K562 (cell line): Measurements from ENCODE around the gene CLDN1. TPM values are rescaled to one million over a fixed set of nuclear protein-coding genes. Genes with fewer than 3 reads are reported as not detected.

Source experiments
- ATAC-seq: fragments of 200-7000 bp; cut with Tn5 transposase; 3 replicates; pipeline ENCODE4 v1.9.1; 2020; ENCODE audit warnings: moderate library complexity
- BruUV-seq: library from RNA; stranded (reverse); fragments of 400-500 nt; replicated peaks from 2 replicates; lab custom pipeline; 2021; lab: Mats Ljungman, UMichigan
- CTCF ChIA-PET: fragments of 300-600 bp; formaldehyde crosslinking; extraction: SDS; loops from one replicate; lab custom pipeline; 2021; ENCODE audit warnings: low intra/inter-chr PET ratio; lab: Yijun Ruan, JAX
- POLR2A ChIA-PET: fragments of 300-600, 350-650 bp; sonication (Branson Sonifier 250); formaldehyde crosslinking; extraction: SDS; loops from one replicate; lab custom pipeline; 2021; ENCODE audit warnings: antibody characterized with exemption, inconsistent platforms; lab: Yijun Ruan, JAX
- DNase-seq, 4 experiments: peaks; one replicate each; pipeline versions ENCODE4 v3.0.0 to v3.0.0-alpha.2; 2011 to 2018; ENCODE audit warnings: low spot score in 3 of 4, mixed read lengths in 3 of 4; ENCODE audit errors: extremely low read depth in 1 of 4
- FAIRE-seq: peaks from 2 replicates; lab custom pipeline; 2011; peaks lifted over from hg19 to GRCh38; lab: Jason Lieb, UNC
- H2AFZ ChIP-seq: 2 replicates; pipeline ENCODE4 v1.6.0; 2011; ENCODE audit warnings: low read depth, low read length, control low read depth, inconsistent platforms
- H3K27ac ChIP-seq: fragments of 200-600 bp; 3 replicates; pipeline ENCODE4 v1.8.0; 2011; ENCODE audit warnings: low read depth, mild to moderate bottlenecking, control low read depth, inconsistent platforms, low read length, moderate library complexity, mixed read lengths; ENCODE audit errors: extremely low read depth
- H3K27me3 ChIP-seq, 2 experiments: fragments of 300-600 bp in 1 of 2; 2 replicates in 1 of 2; 3 replicates in 1 of 2; pipeline versions ENCODE4 v1.6.0 to v1.8.0; 2011; ENCODE audit warnings: inconsistent platforms in 2 of 2, low read length in 2 of 2, mild to moderate bottlenecking in 1 of 2, mixed read lengths in 1 of 2, moderate library complexity in 1 of 2; ENCODE audit not compliant: control insufficient read depth in 2 of 2, insufficient read depth in 2 of 2
- H3K36me3 ChIP-seq: fragments of 300-600 bp; 3 replicates; pipeline ENCODE4 v1.8.0; 2011; ENCODE audit warnings: mild to moderate bottlenecking, low read length, inconsistent platforms; ENCODE audit not compliant: control insufficient read depth, insufficient read depth
- H3K4me1 ChIP-seq, 2 experiments: fragments of 200-600 bp in 1 of 2; replicated peaks in 1 of 2; 2 replicates in 1 of 2; 3 replicates in 1 of 2; pipeline versions ENCODE4 v1.5.1 to v1.8.0; 2011; ENCODE audit warnings: inconsistent platforms in 2 of 2, low read length in 2 of 2, mild to moderate bottlenecking in 1 of 2, mixed read lengths in 1 of 2, moderate library complexity in 1 of 2; ENCODE audit not compliant: control insufficient read depth in 2 of 2, insufficient read depth in 2 of 2
- H3K4me2 ChIP-seq: 2 replicates; pipeline ENCODE4 v1.6.1; 2011; ENCODE audit warnings: low read length, control low read depth, inconsistent platforms, mixed read lengths; ENCODE audit not compliant: insufficient read depth
- H3K4me3 ChIP-seq: fragments of 200-600 bp; sonication (generic), shearing (Covaris generic); 2 replicates; pipeline ENCODE4 v1.5.1; 2016; ENCODE audit warnings: control low read depth, inconsistent platforms
- H3K79me2 ChIP-seq: fragments of 200-600 bp; 3 replicates; pipeline ENCODE4 v1.8.0; 2011; ENCODE audit warnings: low read length, inconsistent platforms; ENCODE audit not compliant: control insufficient read depth, insufficient read depth
- H3K9ac ChIP-seq, 2 experiments: 2 replicates each; pipeline versions ENCODE4 v1.6.0 to v1.6.1; 2011; ENCODE audit warnings: low read depth in 2 of 2, low read length in 2 of 2, control low read depth in 1 of 2, inconsistent platforms in 1 of 2, mild to moderate bottlenecking in 1 of 2, mixed read lengths in 1 of 2; ENCODE audit not compliant: insufficient read depth in 1 of 2
- H3K9me1 ChIP-seq: one replicate; pipeline ENCODE4 v1.6.0; 2011; ENCODE audit warnings: inconsistent platforms, mild to moderate bottlenecking, low read length, moderate library complexity; ENCODE audit not compliant: control insufficient read depth, insufficient read depth
- H3K9me3 ChIP-seq: replicated peaks from 2 replicates; pipeline ENCODE4 v1.5.1; 2011; ENCODE audit warnings: low read depth, low read length, inconsistent platforms; ENCODE audit not compliant: control insufficient read depth, insufficient read depth
- H4K20me1 ChIP-seq: replicated peaks from 2 replicates; pipeline ENCODE4 v1.6.1; 2011; ENCODE audit warnings: low read length, inconsistent platforms, mixed read lengths; ENCODE audit not compliant: control insufficient read depth, insufficient read depth
- ADNP ChIP-seq: fragments of 200-800 bp; sonication (Bioruptor generic); IDR thresholded peaks from 2 replicates; pipeline ENCODE4 v1.6.1; 2016; ENCODE audit warnings: missing genetic modification characterization, missing compliant biosample characterization
- CBX5 ChIP-seq: IDR thresholded peaks from 2 replicates; pipeline ENCODE4 v1.6.1; 2014; ENCODE audit warnings: low read depth, borderline replicate concordance
- CCNT2 ChIP-seq: IDR thresholded peaks from 2 replicates; pipeline ENCODE4 v1.6.1; 2011; ENCODE audit warnings: borderline replicate concordance, low read depth, mild to moderate bottlenecking, moderate library complexity, mixed read lengths, low read length; ENCODE audit not compliant: insufficient read length; ENCODE audit errors: extremely low read depth
- HES1 ChIP-seq: fragments of 450-650 bp; IDR thresholded peaks from 2 replicates; pipeline ENCODE4 v1.6.1; 2016; ENCODE audit warnings: low read depth, mild to moderate bottlenecking, moderate library complexity
- HMGXB4 ChIP-seq: sonication (generic); formaldehyde crosslinking; IDR thresholded peaks from 2 replicates; pipeline ENCODE4 v1.8.1; 2023; ENCODE audit warnings: mild to moderate bottlenecking, missing genetic modification reagents
- HNRNPUL1 ChIP-seq: fragments of 200-400 bp; formaldehyde crosslinking; IDR thresholded peaks from 2 replicates; pipeline ENCODE4 v1.6.1; 2017; ENCODE audit warnings: low read length
- IFI16 ChIP-seq: fragments of 250-450 bp; sonication (Bioruptor Pico); IDR thresholded peaks from 2 replicates; pipeline ENCODE4 v2.1.2; 2022; ENCODE audit warnings: mild to moderate bottlenecking, inconsistent platforms
- KLF16 ChIP-seq: IDR thresholded peaks from 2 replicates; pipeline ENCODE4 v1.6.1; 2016; ENCODE audit warnings: antibody characterized with exemption
- MTA3 ChIP-seq: fragments of 450-650 bp; formaldehyde crosslinking; IDR thresholded peaks from 2 replicates; pipeline ENCODE4 v1.6.1; 2017; ENCODE audit warnings: mild to moderate bottlenecking, borderline replicate concordance
- NCOA2 ChIP-seq, 2 experiments: fragments of 450-650 bp; IDR thresholded peaks; 2 replicates each; pipeline ENCODE4 v1.6.1; 2018; ENCODE audit warnings: mild to moderate bottlenecking in 2 of 2, moderate library complexity in 1 of 2; ENCODE audit not compliant: partially characterized antibody in 2 of 2
- SLC30A9 ChIP-seq: fragments of 250-450 bp; sonication (Bioruptor Pico); IDR thresholded peaks from 2 replicates; pipeline ENCODE4 v1.8.0; 2022; ENCODE audit warnings: mild to moderate bottlenecking, moderate library complexity
- ZNF143 ChIP-seq: sonication (generic); formaldehyde crosslinking; IDR thresholded peaks from 2 replicates; pipeline ENCODE4 v1.9.0; 2022; ENCODE audit warnings: mild to moderate bottlenecking, missing genetic modification reagents
- ZNF398 ChIP-seq: fragments of 250-450 bp; sonication (Bioruptor Pico); IDR thresholded peaks from 2 replicates; pipeline ENCODE4 v1.8.0; 2021; ENCODE audit warnings: moderate library complexity, mild to moderate bottlenecking, inconsistent platforms
- WGBS: fragments of 100-300 bp; shearing (Covaris generic); methylation state at CpG from one replicate; pipeline ENCODE4 v1.1.6; 2016; ENCODE audit warnings: low coverage, mixed read lengths; ENCODE audit not compliant: insufficient coverage; ENCODE audit errors: missing lambda C conversion rate; 5-methylcytosine and 5-hydroxymethylcytosine counted together
- in situ Hi-C: fragments of 300-500 bp; cut with MboI; formaldehyde crosslinking; loops from 4 replicates; pipeline ENCODE4 v1.15.0; 2018; ENCODE audit warnings: inconsistent platforms, mixed read lengths
- intact Hi-C: fragments of 100-400 bp; cut with micrococcal nuclease; formaldehyde crosslinking; loops from 2 replicates; pipeline ENCODE4 v1.14.2; 2022
- polyA plus RNA-seq, 8 experiments: library from polyadenylated mRNA; depleted of rRNA in 4 of 8; stranded (reverse) in 5 of 8; unstranded in 3 of 8; fragments of >200 nt; fragmentation: Nextera tagmentation in 2 of 8; fragmentation: Illumina TruSeq in 1 of 8; extraction: Ambion mirVana in 2 of 8; extraction: Trizol in 1 of 8; gene quantifications; 2 replicates each; pipeline versions ENCODE4 v1.2.1 to v1.2.3, GENCODE V29; 2011 to 2014; ENCODE audit warnings: inconsistent platforms in 1 of 8, missing spikeins in 1 of 8
- total RNA-seq, 7 experiments: library from RNA; depleted of rRNA in 6 of 7; stranded (reverse); fragments of >200 nt in 6 of 7; fragmentation: Illumina TruSeq in 2 of 7; extraction: Trizol in 2 of 7; gene quantifications; 2 replicates each; pipeline versions ENCODE4 v1.2.1 to v1.2.3, GENCODE V29; 2011 to 2021; ENCODE audit warnings: low replicate concordance in 1 of 7

Gene CLDN1
- total and polyA plus RNA-seq, 9 of the 15 experiments (the other 6 are each of a cell fraction or from before 2014, with no cell fraction given): 0.16 TPM; not detected in 8

GRCh38 chr3:190265796-190266195, 56.5 kb downstream of the CLDN1 start:
- Histone ChIP-seq H3K4me1 (no peaks in the 10 kb centered on the region), H3K9ac (no peak overlapping the region), H2AFZ (no peak overlapping the region), H3K79me2 (no peaks in the 10 kb centered on the region), H3K4me2 (no peak overlapping the region), H3K4me3 (no peak overlapping the region), H4K20me1 (no peaks in the 10 kb centered on the region), H3K9me1 (no peaks in the 10 kb centered on the region), H3K27me3 (no peaks in the 10 kb centered on the region), H3K27ac (no peak overlapping the region), H3K9me3 (no peaks in the 10 kb centered on the region), H3K36me3 (no peaks in the 10 kb centered on the region)
- 0% methylated on average over 3 of the region's 3 CpGs for WGBS
- ATAC-seq: no peak
- no peak for FAIRE-seq
- BruUV-seq: no TSS peak
- intact Hi-C loops: no loop called here
- in situ Hi-C loops: no loop called here
- ChIA-PET POLR2A (no interaction called here), CTCF (no interaction called here)
- DNase-seq: no peak
- TF ChIP-seq CBX5: no peak
- TF ChIP-seq ZNF398 (CRISPR knock-in tag): no peak
- TF ChIP-seq SLC30A9: no peak
- no peak for TF ChIP-seq KLF16
- TF ChIP-seq NCOA2 (IDR thresholded peaks at IDR 0.05; ENCODE audit: partially characterized antibody in 2 of 2): no peak
- no peak for TF ChIP-seq HMGXB4
- no peak for TF ChIP-seq HNRNPUL1
- TF ChIP-seq ZNF143 (CRISPR knock-in tag): no peak
- no peak for TF ChIP-seq ADNP (tag)
- TF ChIP-seq IFI16 (CRISPR knock-in tag): no peak
- TF ChIP-seq MTA3: no peak
- no peak for TF ChIP-seq CCNT2
- no peak for TF ChIP-seq HES1
